HG03558 (cell line): Measurements from ENCODE around the gene ADAMTS3.

Experiments used
- ATAC-seq: cut with Tn5 transposase; IDR thresholded peaks from one replicate; pipeline ENCODE4 v1.9.1; 2021; ENCODE audit warnings: moderate number of reproducible peaks; ENCODE audit not compliant: unreplicated experiment; ENCODE audit errors: extremely low read depth

ADAMTS3 gene

GRCh38 chr4:72568959-72569718, at the start of gene ADAMTS3:
Gene ADAMTS3 (minus strand): TSS chr4:72569221. CDS start chr4:72568762, 459 bp downstream.
- no peak for ATAC-seq

DNA sequence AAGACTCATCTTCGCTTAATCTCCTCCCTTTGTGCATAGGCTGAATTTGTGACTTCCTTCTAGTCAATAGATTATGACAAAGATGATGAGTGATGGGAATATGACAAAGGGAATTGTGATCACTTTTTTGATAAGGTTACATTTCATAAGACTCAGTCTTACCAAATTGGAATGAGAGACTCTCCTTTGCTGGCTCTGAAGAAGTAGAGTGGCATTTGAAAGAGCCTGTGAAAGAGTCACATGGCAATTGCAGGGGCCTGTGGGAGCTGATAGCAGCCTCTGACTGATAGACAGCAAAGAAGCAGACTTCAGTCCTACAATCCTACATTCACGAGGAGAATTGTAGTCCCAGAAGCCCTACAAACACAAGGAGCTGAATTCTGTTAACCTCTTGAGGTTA, 44.9 kb upstream of the ADAMTS3 start:
- no peak for ATAC-seq

- no peak for ATAC-seq
Measured at GRCh38 chr4:72606751-72607150, 37.7 kb upstream of the ADAMTS3 start.

DNA sequence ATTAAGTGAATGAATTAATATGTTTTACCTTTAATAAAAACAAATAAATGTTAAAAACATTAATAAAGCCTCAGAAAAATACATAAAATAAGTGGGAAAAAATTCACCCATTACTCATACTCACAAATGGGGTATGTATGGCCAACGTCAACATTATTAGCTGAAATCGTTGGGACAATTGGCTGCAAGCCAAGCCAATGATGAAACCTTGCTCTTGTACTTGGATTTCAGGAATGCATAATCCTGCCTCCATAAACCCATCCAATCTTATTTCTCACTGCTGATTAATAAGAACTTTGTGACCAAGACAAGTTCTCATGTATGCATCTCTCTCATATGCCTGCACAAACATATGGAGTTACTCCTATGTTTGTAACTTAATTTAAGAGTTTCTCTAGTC, 35.3 kb upstream of the ADAMTS3 start:
- no peak for ATAC-seq

- ATAC-seq = no peak
Measured at GRCh38 chr4:72602396-72603376, 33.7 kb upstream of the ADAMTS3 start.

DNA sequence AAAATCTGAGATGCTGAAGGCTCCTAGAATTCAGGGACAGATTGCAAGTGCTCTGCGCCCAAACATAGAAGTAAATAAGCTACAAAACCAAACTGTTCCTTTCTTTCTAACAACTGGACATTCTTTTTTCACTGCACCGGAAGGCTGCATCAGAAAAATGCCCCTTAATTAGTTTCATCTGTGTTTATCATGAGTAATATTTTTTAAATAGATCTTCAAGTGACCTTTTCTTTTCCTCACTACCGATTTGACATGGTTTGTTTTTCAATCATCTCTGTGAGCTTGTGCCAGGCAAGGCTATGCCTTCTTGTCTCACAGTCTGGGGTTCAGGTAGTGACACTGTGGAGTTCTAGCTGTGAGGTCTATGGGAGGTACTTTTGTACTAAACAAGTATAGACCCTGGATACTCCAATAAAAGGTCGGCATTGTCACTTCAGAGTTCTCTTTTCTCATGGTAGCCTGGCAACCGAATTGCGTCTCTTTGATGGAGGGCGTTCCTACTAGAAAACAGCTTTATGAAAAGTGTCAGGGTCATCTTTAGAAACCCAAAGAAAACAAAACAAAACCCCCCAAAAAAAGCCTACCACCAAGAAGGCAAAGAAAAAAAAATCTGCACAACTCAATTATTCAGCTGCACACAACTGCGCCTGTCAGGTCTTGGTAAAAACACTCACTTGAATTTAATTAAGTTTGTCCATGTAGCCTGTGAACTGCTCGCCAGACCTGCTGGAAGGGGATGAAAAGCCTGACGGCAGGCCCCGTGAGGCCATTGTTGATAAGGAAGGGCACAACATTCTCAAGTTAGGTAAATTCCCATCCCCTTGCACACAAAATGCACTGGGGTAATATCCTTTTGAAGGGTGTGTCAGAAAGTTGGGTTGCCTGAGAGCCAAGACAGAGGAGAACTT, 22.8 kb upstream of the ADAMTS3 start:
- no peak for ATAC-seq

DNA sequence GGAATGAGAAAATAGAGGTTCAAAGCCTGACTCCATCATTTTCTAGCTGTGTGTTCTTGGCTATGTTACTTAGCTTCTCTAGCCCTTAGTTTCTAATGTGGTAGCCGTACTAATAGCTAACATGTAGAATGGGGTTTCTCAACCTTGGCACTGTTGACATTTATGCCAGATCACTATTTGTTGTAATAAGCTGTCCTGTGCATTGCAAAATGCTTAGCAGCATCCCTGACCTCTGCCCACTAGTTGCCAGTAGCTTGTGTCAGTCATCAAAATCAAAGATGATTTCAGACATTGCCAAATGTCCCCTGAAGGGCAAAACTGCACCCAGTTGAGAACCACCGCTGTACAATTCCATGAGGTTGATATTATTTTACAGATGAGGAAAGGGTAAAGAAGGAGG, 18.3 kb upstream of the ADAMTS3 start:
- no peak for ATAC-seq

- no peak for ATAC-seq
Measured at GRCh38 chr4:72582853-72583252, 13.8 kb upstream of the ADAMTS3 start.

GRCh38 chr4:72577211-72577610, 8.2 kb upstream of the ADAMTS3 start:
- ATAC-seq = no peak

GRCh38 chr4:72571337-72571736, 2.3 kb upstream of the ADAMTS3 start:
- ATAC-seq = no peak

GRCh38 chr4:72569719-72570235, 756 bp upstream of the ADAMTS3 start:
- ATAC-seq = no peak

DNA sequence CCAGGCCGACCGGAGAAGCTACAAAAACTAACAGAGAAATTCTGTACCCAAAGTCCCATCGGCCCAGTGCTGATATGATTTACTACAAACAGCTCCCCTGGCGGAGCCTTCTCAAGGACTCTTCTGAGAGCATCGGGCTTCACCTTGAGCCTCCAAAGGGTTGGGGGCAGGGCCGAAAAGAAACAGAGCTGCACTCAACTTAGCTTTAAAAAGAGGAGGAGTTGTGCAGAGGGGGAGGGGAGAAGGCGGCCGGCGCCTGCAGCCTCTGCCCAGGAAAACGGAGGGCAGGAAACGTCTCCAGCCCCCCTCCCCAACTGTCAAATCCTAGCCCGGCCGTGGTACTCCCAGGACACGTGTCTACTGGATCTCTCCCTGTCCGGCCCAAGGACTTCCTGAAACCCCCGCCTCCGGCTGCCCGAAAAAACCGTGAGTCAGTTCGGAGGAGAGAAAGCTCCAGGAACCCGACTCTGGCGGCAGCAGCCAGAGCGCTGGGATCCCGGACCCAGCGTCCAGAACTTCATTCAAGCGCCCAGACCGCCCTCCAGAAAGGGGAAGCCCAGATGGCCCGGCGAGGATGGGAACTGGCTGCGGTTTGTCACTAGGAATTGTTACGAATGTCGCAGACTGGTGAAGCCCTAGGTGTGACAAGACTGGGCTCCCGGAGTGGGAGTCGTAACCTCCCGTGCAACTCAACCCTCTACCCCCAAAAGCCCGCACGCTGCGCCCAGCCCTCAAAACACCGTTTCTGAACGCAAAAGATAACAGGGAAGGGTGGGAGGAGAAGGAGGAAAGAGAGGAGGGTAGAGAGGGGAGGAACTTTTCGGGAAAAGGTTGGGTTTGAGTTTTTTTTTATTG, 973 bp downstream of the ADAMTS3 start:
- ATAC-seq = no peak

- no peak for ATAC-seq
Measured at GRCh38 chr4:72567036-72567435, 2.0 kb downstream of the ADAMTS3 start.

DNA sequence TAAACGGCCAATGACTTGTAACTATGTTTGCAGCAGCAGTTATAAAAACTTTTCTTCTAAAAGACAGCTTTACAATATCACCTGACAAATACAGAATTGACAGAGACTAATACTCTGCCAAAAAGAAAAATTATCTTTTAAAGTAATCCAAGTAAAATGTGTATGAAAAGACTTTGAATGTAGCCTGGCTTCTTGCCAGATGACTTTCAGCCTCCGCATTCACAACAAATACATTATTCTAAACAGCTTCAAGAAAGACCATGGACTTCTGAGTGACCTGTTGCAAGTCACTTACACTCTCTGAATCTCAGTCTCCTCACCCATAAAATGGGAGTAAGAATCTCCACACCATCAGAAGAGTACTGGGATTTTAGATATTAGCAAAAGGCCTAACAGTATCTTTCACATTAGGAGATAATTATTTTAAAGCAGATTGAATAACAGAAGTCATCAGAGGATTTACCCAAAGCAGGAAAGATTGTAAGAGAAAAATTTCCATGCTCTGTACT, 2.5 kb downstream of the ADAMTS3 start:
- no peak for ATAC-seq

- ATAC-seq = no peak
Measured at GRCh38 chr4:72564789-72565188, 4.2 kb downstream of the ADAMTS3 start.

- no peak for ATAC-seq
Measured at GRCh38 chr4:72564184-72564583, 4.8 kb downstream of the ADAMTS3 start.

DNA sequence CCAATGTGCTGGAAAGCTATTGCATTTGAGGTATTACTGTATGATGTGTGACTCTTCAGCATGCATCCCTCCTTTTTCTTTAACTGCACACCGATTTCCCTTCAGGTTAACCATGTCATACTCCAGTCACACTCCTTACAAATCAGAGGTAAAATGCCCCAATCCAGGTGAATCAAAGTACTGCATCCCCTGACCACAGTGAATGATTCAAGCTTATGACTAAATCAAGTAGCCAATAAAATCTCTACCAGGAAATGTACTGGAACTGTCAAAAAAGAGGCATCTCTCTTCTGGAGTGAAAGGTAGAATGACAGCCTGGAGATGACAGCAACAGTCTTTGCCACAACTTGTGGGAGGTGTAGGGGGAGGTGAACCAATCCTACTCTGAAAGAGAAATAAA, 10.4 kb downstream of the ADAMTS3 start:
- ATAC-seq = no peak

GRCh38 chr4:72557021-72557420, 12.0 kb downstream of the ADAMTS3 start:
- no peak for ATAC-seq

DNA sequence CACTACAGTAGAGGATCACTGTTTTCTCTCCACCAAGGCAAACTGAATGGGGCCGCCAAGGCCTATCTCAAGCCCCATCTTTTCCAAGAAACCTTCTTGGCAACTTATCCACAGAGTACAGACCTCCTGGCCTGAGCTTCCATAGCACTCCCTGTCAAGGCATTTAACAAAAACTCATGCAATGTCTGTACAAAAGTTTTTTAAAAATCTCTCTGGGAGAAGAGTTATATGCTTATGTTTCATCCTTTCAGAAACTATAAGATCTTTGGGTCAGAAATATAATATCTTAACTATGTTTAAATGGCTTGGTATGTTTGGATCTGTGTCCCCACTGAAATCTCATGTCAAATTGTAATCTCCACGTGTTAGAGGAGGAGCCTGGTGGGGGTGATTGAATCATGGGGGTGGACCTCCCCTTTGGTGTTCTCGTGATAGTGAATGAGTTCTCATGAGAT, 13.6 kb downstream of the ADAMTS3 start:
- ATAC-seq = no peak
